Measurements from ENCODE around the gene CDHR2.

DNA sequence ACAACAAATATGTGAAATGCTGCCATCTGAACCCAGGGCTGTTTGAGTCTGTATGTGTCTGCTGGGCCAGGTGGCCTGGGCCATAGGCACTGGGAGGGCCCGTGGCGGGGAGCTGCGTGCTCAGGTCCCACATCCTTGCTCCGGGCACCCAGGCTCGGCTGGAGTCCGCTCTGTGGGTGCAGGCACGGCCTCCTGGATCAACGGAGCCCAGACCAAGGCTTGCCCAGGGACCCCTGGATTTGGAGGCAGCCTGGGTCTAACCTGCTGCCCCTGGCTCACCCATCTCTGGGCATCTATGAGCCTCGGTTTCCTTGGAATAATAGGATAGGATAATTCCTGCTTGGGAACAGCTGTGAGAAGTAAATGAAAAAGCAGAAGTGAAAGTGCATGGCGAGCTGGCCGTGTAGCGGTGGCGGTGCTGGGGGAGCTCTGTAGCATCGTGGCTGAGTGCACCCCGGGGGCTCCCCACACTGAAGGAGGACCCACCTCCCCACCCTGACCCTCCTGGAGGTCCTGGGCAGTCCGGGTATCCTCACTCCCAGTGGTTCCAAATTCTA is 1.2 kb downstream of the CDHR2 start:
- TF ChIP-seq SUZ12 (IDR thresholded peaks at IDR 0.05; ENCODE audit: extremely low read depth, insufficient read depth, insufficient read length) (no peak), ZNF274 (IDR thresholded peaks at IDR 0.05; ENCODE audit: low read depth, low read length) (no peak)

Data from NT2/D1 (cell line).